AG09309 (cell line): ENCODE data around the gene SEMA3C.

ENCODE experiments used
- DNase-seq: peaks from one replicate; pipeline ENCODE4 v3.0.0-alpha.2; 2010; ENCODE audit warnings: low read depth
- H3K4me3 ChIP-seq: 2 replicates; pipeline ENCODE4 v1.5.1; 2011; ENCODE audit warnings: mild to moderate bottlenecking, low read depth, low read length, moderate library complexity; ENCODE audit not compliant: control insufficient read depth
- TF ChIP-seq, protein P1 (sequence below): IDR thresholded peaks from 2 replicates; pipeline ENCODE4 v1.5.1; 2011; ENCODE audit warnings: mild to moderate bottlenecking, low read depth, low read length, inconsistent platforms; ENCODE audit not compliant: insufficient read depth, control insufficient read depth; ENCODE audit errors: missing control alignments

Gene SEMA3C

DNA sequence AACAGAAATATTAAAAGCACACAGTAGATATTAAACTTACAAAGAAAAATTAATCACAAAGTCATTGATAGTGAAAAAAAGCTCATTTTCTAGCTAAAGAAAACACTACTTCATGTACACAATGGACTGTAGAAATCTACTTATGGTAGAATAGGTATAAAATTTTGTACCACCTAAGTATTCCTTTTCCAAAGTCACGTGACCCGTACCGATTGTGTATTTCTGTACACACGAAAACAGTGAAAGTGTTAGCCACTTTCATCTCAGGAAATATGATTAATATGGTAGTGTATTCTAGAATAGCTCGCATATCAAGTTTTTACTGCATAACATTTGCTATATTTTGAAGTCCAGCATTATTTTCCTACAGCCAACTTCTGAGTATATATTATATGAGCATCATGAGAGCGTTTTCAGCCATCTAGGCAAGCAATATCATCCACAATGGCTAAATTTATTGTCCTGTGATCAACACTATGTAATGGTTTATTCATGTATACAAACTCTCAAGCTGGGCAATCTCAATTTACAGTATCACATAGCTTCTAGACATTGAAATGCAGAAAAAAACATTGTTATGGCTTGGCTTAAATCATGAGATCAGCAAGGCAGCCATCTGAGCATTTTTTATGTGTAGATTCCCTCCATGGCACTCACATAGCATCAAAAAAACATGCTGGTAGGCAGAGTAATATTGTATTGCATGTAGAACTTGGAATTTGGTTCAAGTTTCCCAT lies 165.7 kb downstream of the SEMA3C start:
- DNase-seq = no peak
- H3K4me3 ChIP-seq = no peak overlapping the region
- TF ChIP-seq, protein P1, sequence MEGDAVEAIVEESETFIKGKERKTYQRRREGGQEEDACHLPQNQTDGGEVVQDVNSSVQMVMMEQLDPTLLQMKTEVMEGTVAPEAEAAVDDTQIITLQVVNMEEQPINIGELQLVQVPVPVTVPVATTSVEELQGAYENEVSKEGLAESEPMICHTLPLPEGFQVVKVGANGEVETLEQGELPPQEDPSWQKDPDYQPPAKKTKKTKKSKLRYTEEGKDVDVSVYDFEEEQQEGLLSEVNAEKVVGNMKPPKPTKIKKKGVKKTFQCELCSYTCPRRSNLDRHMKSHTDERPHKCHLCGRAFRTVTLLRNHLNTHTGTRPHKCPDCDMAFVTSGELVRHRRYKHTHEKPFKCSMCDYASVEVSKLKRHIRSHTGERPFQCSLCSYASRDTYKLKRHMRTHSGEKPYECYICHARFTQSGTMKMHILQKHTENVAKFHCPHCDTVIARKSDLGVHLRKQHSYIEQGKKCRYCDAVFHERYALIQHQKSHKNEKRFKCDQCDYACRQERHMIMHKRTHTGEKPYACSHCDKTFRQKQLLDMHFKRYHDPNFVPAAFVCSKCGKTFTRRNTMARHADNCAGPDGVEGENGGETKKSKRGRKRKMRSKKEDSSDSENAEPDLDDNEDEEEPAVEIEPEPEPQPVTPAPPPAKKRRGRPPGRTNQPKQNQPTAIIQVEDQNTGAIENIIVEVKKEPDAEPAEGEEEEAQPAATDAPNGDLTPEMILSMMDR = no peak

GRCh38 chr7:80749270-80749669 lies 169.6 kb downstream of the SEMA3C start:
- DNase-seq = no peak
- TF ChIP-seq, protein P1 = no peak
- no peak overlapping the region for H3K4me3 ChIP-seq

DNA sequence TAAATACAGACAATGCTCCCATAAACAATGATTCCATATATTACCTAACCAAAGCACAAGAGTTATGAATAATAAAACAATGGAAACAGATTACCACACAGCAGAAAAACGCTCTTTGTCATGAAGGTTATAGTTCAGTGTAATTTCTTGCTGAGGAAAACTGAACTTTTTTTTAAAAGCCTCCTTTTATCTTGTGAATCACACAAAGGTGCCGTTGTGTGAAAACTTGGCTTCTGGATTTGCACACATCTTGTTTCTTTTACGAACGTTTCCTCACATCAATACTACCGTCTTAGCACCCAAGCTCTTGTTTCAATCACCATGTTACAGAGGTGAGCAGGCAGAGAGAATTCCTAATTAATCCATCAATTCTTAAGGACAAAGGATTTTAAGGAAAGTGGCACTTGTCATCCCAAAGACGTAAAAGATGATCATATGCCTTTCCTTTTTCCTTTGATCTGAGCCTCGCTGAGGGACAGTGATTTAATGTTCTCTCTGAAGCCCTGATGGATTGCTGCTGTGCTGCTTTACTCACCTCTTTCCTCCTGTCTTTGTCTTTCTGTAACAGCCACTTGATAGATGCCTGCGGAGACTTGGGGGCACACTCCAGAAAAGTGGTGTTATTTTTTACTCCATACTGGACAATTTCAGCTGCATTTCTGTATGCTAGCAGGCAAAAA lies 170.3 kb downstream of the SEMA3C start:
- no peak for DNase-seq
- no peak overlapping the region for H3K4me3 ChIP-seq
- TF ChIP-seq, protein P1 = no peak

DNA sequence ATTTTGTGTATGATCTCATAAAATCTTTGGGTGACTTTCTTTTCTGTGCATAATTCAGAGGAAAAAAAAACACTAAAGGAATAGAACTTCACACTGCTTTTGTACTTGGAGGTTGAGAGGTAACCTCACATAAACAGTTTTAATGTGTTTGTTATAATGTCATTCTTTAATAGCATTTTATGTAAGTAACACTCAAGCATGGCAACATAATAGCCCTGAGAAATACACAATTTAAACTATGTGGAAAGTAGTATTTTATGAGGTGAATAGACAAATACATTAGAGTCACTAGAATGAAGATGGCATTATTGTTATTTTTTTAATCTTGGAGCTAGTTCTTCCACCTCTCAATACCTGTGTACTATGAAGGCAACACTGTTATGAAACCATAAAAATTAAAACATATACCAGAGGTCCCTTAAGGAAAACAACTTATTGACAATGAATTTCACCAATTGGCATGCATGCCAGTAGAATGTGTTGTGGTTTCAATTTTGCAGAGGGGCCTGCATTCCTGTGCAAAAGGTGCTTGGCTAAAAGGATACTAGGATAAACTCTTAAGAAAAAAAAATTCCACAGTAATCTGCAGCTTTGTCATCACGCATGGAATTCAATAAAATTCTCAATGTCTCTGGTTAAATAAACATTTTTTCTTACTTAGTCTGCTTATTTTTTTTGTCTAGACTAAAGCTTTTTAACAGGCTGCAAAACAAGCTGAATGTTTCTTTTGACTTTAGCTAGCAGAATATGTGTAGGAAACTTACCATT lies 177.9 kb downstream of the SEMA3C start:
- TF ChIP-seq, protein P1 = no peak
- peak; percentile 62 for DNase-seq
- no peak overlapping the region for H3K4me3 ChIP-seq

DNA sequence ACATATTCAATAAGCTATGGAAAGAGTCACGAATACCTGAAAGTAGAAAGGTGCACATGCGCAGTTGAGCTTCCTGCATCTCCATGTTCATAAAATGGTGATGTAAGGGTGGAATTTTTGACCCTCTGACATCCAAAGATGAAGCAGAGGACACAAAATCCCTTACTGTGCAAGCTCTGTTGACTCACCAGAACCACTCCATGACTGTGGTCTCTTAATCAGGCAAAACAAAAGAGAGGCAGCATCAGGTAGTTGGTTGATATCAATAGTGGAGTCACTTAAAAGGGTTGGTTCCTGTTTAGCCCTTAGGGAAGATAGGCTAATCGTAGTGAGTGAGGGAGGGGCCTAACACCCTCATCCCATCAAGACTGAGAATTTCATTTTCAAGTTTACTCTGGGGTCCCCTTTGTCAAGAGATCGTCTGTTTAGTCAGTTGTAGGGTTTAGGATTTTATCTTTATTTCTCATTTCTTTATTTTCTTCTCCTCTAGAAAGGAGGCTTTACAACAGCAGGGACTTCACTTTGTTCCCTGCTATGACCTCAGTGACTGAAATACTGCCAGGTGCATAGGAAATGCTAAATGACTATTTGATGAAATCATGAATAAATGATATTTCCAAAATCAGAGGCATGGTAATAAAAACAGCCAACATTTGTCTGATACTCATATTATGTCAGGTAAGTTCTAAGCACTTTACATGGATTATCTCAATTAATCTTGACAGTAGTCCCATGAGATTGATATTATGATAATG lies 182.3 kb downstream of the SEMA3C start:
- H3K4me3 ChIP-seq = no peak overlapping the region
- TF ChIP-seq, protein P1 = no peak
- no peak for DNase-seq

DNA sequence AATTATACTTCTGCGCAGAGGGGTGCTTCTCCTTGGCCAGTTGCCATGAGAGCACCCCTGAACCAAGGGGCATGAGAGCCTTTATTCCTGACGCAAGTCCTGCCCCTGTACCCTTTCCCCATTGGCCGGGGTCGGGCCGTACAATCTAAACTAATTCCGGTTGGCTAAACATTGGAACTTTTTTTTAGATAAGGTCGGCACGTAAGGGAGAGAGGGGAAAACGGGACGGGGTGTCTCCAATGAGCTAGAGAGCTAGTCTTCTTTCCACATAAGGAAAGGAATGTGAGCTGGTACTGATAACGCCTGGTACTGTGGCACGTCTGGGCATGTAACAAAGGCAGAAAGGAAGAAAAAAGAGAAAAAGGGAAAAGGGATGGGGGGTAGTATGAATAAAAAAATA lies 183.5 kb downstream of the SEMA3C start:
- TF ChIP-seq, protein P1 = no peak
- DNase-seq = no peak
- no peak overlapping the region for H3K4me3 ChIP-seq
